ENCODE measurements around the gene SEPTIN2. TPM values are rescaled to one million over a fixed set of nuclear protein-coding genes. Genes with fewer than 3 reads are reported as not detected.

The SEPTIN2 gene
- total and polyA plus RNA-seq, 10 of the 15 experiments (the other 5 are each of a cell fraction or from before 2014, with no cell fraction given) = 169 to 474 (median 269) TPM

- H3K4me1 ChIP-seq (ENCODE audit: control insufficient read depth, insufficient read depth, low read length) = peaks cover 12% of the 10 kb centered on the region
- no peak for FAIRE-seq
- in situ Hi-C loops (cut with MboI) = no loop called here
- H3K4me3 ChIP-seq = 0 out of 2 replicates have a peak overlapping the region, but pooled peaks have one; percentile 34
- ATAC-seq = peak; percentile 69
- H3K9me3 ChIP-seq (replicated peaks; ENCODE audit: control insufficient read depth, insufficient read depth, low read length) = no peaks in the 10 kb centered on the region; the same call in 2 of the 3 replicates
- peaks cover 75% of the 10 kb centered on the region for H3K79me2 ChIP-seq (ENCODE audit: control insufficient read depth, insufficient read depth, low read length)
- no peak overlapping the region for H2AFZ ChIP-seq (ENCODE audit: control insufficient read depth, low read depth, low read length)
- ChIA-PET RAD21 (ENCODE audit: unreplicated experiment) (interaction anchor here (1.1 to 1.6 kb wide), 2 partner anchors 42 to 83 kb away, joined by 3 read pairs; no protein-coding TSS in a partner anchor), CTCF (interaction anchor here (1.2 to 1.9 kb wide), 4 partner anchors 13 to 111 kb away, joined by 3 to 5 read pairs (median 4); no protein-coding TSS in a partner anchor), POLR2A (interaction anchor here (0.6 to 1.6 kb wide), 3 partner anchors 31 to 44 kb away, joined by 3 read pairs; no protein-coding TSS in a partner anchor), SMC1A (ENCODE audit: uncharacterized antibody, unreplicated experiment) (interaction anchor here (0.7 to 1.6 kb wide), 5 partner anchors 10 to 61 kb away, joined by 3 to 11 read pairs (median 4); no protein-coding TSS in a partner anchor)
- peak overlapping the region; percentile 2; the same call in 1 of the 2 replicates for H3K27ac ChIP-seq (ENCODE audit: control insufficient read depth, insufficient read depth)
- H3K27me3 ChIP-seq (replicated peaks in 1 of 2; ENCODE audit: control insufficient read depth in 2 of 2, insufficient read depth in 2 of 2, low read length in 1 of 2) = no peaks in the 10 kb centered on the region
- H3K36me3 ChIP-seq (ENCODE audit: control insufficient read depth in 2 of 2, insufficient read depth in 2 of 2, low read length in 1 of 2) = peaks cover 0 to 2% of the 10 kb centered on the region in 2 experiments; a peak in 3 of 4 replicates
- no peaks in the 10 kb centered on the region for H4K20me1 ChIP-seq (ENCODE audit: control insufficient read depth, insufficient read depth)
- peak overlapping the region; percentile 39 for H3K4me2 ChIP-seq (ENCODE audit: control insufficient read depth, insufficient read depth)
- no TSS peak for BruUV-seq (replicated peaks)
- intact Hi-C loops (cut with micrococcal nuclease; ENCODE audit: unreplicated experiment) = no loop called here
- WGBS (ENCODE audit: insufficient coverage, insufficient replicate concordance, low lambda C conversion rate, missing lambda C conversion rate) = 46% methylated on average over 4 of the region's 4 CpGs
- DNase-seq (ENCODE audit: low read depth, low spot score) = no peak
- no peak overlapping the region for H3K9ac ChIP-seq (ENCODE audit: control insufficient read depth, insufficient read depth, low read length)
- TF ChIP-seq SMC3 (IDR thresholded peaks at IDR 0.05; ENCODE audit: borderline replicate concordance, low read length) = no peak
- TF ChIP-seq, protein P1, sequence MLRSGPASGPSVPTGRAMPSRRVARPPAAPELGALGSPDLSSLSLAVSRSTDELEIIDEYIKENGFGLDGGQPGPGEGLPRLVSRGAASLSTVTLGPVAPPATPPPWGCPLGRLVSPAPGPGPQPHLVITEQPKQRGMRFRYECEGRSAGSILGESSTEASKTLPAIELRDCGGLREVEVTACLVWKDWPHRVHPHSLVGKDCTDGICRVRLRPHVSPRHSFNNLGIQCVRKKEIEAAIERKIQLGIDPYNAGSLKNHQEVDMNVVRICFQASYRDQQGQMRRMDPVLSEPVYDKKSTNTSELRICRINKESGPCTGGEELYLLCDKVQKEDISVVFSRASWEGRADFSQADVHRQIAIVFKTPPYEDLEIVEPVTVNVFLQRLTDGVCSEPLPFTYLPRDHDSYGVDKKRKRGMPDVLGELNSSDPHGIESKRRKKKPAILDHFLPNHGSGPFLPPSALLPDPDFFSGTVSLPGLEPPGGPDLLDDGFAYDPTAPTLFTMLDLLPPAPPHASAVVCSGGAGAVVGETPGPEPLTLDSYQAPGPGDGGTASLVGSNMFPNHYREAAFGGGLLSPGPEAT (IDR thresholded peaks at IDR 0.05; ENCODE audit: low read depth) = no peak
- TF ChIP-seq TCF12 (IDR thresholded peaks at IDR 0.05; ENCODE audit: low read depth, low read length) = no peak
- TF ChIP-seq HDAC6 (IDR thresholded peaks at IDR 0.05; ENCODE audit: unreplicated experiment) = no peak
- no peak for TF ChIP-seq FOS (IDR thresholded peaks at IDR 0.05; ENCODE audit: borderline replicate concordance, extremely low read depth, insufficient read length)
- no peak for TF ChIP-seq RCOR1 (conservative IDR thresholded peaks at IDR 0.05; ENCODE audit: low read depth, low read length)
- no peak for TF ChIP-seq CHD4 (IDR thresholded peaks at IDR 0.05)
- TF ChIP-seq DPF2 (IDR thresholded peaks at IDR 0.05) = no peak
- no peak for TF ChIP-seq POLR2A (IDR thresholded peaks at IDR 0.05; ENCODE audit: low read depth, low read length)
- no peak for TF ChIP-seq SP1 (IDR thresholded peaks at IDR 0.05; ENCODE audit: low read depth, low read length)
- TF ChIP-seq, protein P2, sequence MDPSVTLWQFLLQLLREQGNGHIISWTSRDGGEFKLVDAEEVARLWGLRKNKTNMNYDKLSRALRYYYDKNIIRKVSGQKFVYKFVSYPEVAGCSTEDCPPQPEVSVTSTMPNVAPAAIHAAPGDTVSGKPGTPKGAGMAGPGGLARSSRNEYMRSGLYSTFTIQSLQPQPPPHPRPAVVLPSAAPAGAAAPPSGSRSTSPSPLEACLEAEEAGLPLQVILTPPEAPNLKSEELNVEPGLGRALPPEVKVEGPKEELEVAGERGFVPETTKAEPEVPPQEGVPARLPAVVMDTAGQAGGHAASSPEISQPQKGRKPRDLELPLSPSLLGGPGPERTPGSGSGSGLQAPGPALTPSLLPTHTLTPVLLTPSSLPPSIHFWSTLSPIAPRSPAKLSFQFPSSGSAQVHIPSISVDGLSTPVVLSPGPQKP (IDR thresholded peaks at IDR 0.05; ENCODE audit: low read depth, low read length) = no peak
- no peak for TF ChIP-seq E2F4 (IDR thresholded peaks at IDR 0.05; ENCODE audit: low read depth, low read length)
- no peak for TF ChIP-seq BCL11A (IDR thresholded peaks at IDR 0.05; ENCODE audit: low read depth, low read length)
- no peak for TF ChIP-seq CEBPZ (IDR thresholded peaks at IDR 0.05; ENCODE audit: low read depth, low read length)
- TF ChIP-seq, protein P3, sequence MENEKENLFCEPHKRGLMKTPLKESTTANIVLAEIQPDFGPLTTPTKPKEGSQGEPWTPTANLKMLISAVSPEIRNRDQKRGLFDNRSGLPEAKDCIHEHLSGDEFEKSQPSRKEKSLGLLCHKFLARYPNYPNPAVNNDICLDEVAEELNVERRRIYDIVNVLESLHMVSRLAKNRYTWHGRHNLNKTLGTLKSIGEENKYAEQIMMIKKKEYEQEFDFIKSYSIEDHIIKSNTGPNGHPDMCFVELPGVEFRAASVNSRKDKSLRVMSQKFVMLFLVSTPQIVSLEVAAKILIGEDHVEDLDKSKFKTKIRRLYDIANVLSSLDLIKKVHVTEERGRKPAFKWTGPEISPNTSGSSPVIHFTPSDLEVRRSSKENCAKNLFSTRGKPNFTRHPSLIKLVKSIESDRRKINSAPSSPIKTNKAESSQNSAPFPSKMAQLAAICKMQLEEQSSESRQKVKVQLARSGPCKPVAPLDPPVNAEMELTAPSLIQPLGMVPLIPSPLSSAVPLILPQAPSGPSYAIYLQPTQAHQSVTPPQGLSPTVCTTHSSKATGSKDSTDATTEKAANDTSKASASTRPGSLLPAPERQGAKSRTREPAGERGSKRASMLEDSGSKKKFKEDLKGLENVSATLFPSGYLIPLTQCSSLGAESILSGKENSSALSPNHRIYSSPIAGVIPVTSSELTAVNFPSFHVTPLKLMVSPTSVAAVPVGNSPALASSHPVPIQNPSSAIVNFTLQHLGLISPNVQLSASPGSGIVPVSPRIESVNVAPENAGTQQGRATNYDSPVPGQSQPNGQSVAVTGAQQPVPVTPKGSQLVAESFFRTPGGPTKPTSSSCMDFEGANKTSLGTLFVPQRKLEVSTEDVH (IDR thresholded peaks at IDR 0.05; ENCODE audit: low read depth, partially characterized antibody) = no peak
Observed at GRCh38 chr2:241280291-241280690, 35.4 kb upstream of the SEPTIN2 start.

All from GM12878 (cell line).